HT-29 (cell line): ENCODE measurements around the gene DENND1A. TPM values are rescaled to one million over a fixed set of nuclear protein-coding genes. Genes with fewer than 3 reads are reported as not detected.

Source experiments
- DNase-seq: peaks from one replicate; pipeline ENCODE4 v3.0.0-alpha.2; 2015; ENCODE audit warnings: low spot score
- total RNA-seq: library from RNA; depleted of rRNA; stranded (reverse); fragments of >200 nt; shearing (Covaris generic); gene quantifications from 2 replicates; pipeline ENCODE4 v1.2.3, GENCODE V29; 2014

DENND1A gene
- total RNA-seq, 1 experiment from 2014 or later = 17.9 TPM

DNA sequence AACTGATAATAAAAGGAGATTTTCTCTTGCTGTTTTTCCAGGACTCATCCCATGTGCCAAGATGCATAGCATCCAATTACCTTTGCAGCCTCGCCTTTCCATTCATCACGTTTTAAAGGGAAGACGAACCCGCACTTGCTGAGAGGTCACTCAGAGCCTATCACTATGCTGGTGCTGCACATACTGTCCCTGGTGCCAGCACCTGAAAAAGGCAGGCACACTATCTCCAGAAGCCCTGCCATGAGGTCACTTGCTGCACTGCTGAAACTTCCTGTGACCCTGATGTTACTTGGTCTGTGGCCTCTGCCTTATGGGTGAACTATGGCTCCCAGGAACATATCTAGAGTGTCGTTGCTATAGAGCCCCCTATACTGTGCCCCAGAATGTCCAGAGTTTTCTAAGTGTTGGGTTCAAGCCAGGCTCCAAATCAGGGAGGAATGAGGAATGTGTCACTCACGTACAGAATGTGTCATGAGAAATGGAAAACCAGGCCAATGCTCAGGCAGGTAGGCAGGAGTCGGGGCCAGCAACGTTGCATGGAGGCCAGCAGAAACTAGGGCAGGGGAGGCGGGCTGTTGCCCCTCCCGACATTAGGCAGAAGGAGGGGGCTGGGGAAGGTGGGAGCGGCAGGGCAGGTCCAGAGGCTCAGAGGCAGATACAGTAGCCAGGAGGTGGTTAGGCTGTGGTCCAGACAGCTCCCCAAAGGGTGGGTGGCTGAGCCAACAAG lies 311.8 kb downstream of the DENND1A start:
- no peak for DNase-seq

GRCh38 chr9:123617286-123617685 lies 312.6 kb downstream of the DENND1A start:
- DNase-seq = no peak

GRCh38 chr9:123616707-123617106 lies 313.2 kb downstream of the DENND1A start:
- DNase-seq = no peak

GRCh38 chr9:123615381-123615780 lies 314.5 kb downstream of the DENND1A start:
- DNase-seq = no peak

DNA sequence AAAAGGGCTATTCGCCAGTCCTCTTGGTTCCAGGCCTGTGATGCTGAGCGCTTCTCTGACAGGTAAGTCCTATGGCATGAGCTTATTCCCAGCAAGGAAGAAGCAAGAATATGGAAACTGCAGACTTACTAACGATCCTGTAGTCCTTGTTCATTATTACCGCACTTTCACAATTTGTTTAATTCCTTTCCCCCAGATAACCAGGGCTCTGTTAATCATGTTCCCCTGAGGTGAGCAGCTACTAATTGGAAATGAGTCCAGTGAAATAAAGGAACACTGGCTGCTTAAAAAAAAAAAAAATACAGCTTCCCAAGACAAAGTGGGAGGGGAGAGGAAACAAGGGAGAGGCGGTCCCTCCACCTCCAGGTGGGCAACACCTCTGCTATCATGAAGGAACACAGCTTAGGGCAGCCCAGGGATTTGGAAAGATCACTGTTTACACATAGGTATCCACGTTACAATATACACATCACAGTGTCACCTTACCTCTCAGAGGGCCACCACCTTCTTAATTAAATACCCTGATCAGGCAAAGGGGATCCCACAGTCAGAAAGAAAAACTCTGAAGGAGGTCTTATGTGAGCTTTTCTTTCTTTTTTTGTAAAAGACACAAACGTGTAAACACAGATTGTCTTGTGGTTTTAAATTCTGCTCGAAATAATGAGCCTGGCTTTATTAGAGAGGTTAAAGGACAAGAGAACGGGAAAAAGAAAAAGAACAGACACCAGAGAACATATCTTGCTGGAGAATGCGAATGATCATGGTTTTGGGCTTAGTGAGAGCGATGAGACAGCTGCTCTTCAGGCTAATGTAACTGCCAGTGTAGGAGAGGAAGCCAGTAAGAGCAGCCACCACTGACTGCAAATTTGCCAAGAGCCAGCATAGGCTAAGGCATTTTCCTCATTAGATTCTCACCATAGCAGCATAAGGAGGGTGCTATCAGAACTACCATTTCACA lies 315.3 kb downstream of the DENND1A start:
- DNase-seq = no peak

- no peak for DNase-seq
Measured at GRCh38 chr9:123611226-123611625, 318.7 kb downstream of the DENND1A start.

- DNase-seq = no peak
Measured at GRCh38 chr9:123609844-123610243, 320.1 kb downstream of the DENND1A start.

GRCh38 chr9:123608104-123608503 lies 321.8 kb downstream of the DENND1A start:
- no peak for DNase-seq

DNA sequence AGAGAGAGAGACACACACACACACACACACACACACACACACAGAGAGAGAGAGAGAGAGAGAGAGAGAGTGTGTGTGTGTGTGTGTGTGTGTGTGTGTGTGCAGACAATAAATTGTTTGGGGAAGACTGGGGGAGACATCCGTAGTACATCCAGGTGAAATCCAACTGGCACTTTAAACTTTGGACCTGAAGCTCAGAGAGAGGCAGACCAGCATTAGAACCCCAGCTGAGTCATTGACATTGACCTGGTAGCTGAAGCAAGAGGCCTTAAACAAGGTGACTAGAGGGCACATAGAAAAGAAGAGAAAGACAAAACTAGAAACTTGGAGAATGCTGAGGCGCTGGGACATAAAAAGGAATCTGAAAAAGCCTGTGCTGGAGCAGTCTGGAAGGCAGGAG lies 322.4 kb downstream of the DENND1A start:
- no peak for DNase-seq

DNA sequence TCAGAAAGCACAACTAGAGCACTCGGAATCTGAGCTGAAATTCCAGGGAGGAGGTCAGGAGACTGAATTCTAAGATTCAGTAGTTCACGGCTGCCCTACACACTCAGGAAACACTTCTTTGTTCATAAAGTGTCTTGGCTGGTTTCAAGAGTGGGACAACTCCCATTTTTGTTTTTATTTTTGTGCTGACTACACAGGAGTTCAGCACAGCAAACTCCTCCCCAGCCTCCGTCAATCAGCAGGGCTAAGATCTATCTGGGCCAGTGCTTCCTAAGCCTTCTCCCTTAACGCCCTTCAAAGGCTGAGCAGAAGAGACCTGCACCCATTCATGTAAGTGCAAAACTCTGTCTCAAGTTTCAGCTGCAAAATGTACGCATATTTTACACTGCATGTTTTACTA lies 323.8 kb downstream of the DENND1A start:
- DNase-seq = no peak

DNA sequence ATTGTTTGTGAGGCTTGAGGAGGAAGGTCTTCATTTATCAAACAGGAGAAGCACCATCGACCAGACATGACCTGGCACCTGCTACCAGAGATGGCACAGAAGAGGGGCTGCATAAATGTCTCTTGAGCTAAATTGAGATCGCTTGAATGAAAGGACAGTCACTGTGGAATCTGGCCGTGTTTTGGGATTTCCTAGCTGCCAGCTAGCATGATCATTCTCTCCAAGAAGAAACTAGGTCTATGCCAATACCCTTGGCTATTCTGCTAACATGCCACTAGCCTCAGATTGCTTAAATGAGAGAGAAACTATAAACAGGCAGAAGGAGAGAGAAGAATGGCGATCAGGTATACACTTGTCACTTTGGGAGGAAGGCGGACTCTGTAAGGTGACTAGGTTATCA lies 324.6 kb downstream of the DENND1A start:
- DNase-seq = no peak

DNA sequence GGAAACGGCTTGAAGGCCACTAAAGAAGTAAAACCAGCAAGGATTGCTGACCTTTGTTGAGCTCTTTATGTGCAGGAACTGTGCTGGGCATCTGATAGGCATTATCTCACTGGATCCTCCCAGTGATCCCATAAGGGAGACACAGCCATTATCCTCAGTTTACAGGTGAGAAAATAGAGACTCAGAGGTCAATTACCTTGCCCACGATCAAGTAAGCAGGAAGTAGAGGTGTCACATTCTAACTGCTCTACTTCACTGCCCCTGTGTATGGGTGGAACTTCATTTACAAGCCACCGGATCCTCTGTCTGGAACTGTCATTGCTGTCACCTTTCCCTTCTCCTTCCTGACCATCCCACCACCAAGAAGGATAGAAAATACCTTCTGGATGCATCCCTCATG lies 325.1 kb downstream of the DENND1A start:
- DNase-seq = no peak

GRCh38 chr9:123601828-123602227 lies 328.1 kb downstream of the DENND1A start:
- DNase-seq = no peak

DNA sequence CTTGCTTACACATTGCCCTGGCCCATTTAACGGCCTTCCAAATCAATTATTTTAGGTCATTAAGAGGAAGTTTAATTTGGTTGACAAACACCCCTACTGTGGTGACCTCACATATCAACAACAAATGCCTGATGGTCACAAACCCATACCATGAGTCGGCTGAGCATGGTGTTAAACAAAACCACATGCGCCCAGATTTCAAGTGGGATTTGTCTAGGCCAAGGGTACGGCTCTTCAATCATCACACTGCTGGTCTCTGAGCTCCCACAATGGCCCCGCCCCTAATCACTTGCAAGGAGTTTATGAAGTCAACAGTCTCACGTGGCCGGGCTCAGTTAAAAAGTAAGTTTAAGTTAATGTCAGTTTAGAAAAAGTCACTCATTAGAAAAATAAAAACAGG lies 330.1 kb downstream of the DENND1A start:
- DNase-seq = no peak

DNA sequence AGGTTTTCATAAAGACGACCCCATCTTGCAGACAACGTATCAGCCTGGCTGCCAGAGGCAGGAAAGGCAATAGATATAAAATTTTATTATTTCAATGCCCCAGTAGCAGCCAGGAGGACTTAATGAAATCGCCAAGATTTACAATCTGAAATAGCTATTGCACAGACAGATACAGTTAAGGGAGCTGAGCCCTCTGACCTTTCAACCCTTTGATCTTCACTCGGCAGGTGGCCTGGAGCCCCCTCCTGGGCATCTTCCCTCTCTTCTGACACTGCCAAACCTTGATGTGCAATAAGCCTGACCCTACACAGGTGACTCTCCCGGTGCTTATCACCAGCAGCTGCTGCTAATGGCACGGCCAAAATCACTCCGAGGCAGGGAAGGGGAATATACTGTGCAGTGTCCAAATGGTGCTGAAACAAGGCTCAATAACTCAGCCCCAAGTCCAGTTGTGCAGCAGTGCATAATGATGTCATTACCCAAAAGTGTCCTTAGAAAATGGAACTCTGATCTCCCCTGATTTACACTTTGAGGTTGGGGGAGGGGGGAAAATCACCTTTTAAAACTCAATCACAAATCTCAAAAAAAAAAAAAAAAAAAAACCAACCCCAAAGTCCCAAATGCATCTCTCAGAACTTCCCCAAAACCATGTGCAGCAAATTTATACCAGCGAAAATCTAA lies 331.9 kb downstream of the DENND1A start:
- DNase-seq = no peak

DNA sequence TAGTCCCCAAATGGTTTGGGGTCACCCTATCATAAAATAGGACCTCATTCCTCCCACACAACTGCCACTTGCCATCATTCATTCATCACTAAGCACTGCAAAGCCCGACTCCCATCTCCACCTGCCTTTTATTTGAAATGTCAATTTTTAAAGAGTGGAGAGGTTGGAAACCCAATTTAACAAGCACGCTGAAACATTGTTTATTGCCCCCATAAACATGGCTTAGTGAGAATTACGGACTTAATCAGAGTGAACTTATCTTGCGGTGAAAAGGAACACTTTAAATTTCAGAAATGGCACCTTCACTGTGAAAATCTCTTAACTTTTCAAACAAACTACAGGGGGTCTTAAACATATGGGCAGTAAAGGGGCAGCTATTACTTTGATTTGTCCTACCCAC lies 332.9 kb downstream of the DENND1A start:
- DNase-seq = no peak

DNA sequence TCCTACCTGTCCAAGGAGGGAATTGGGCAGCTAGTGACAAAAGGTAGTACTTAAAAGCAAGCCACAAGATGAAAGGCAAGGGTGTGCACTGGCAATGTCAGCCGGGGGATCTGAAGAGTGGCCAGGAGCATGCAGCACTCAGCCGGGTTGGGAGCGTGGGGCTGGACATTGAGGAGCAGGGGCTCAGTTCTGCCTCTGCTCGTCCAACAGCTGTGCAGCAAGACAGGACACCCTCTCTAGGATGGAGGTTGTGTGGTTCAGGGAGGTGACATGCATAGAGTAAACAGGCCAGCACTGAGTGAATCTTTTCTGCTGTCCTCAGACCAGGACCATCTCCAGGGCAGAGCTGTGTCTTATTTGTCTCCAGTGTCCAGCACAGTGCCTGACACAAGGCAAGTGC lies 338.6 kb downstream of the DENND1A start:
- no peak for DNase-seq

- DNase-seq = no peak
Measured at GRCh38 chr9:123590499-123590898, 339.4 kb downstream of the DENND1A start.

DNA sequence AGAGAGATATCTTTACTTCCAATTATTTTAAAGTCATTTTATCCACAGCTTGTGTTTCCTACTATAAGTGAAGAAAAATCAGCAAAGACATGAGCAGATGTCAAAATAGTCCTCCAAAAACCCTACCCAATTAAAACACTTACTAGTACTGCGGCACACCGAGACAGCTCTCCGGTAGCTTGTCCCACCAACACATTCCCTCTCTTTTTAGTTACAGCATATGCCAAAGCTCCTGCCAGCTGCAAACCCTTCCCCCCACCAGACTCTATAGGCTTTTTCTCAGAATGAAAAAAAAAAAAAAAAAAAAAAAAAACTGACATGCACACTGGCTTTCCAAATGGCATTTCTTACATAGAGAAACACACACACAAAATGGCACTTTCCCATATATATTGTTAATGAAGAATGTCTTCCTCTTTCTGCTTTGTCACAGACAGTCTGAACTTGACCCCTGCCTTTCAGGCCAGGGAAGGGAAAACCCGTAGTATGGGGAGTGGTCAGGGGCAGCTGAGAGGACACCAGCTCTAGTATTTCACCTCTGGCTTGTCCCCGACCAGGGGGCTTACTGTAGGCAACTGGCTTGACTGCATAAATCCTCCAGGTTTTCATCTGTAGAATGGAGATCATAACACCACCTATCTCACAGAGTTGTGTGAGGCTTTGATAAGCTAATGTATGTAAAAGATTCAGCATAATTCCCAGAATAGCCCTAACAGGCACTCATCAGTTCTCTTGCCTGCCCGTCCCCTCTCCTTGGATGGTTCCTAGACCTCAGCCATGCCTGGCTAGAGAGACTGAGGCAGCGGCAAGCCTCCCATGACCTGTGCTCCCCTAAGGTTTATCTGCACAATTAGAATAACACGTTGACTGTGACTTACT lies 340.3 kb downstream of the DENND1A start:
- no peak for DNase-seq

- DNase-seq = no peak
Measured at GRCh38 chr9:123586275-123586674, 343.7 kb downstream of the DENND1A start.
